ENCODE data around the gene SOX5. TPM values are rescaled to one million over a fixed set of nuclear protein-coding genes. Genes with fewer than 3 reads are reported as not detected.

The SOX5 gene
- total RNA-seq, 1 experiment from 2014 or later = 3.1 TPM

DNA sequence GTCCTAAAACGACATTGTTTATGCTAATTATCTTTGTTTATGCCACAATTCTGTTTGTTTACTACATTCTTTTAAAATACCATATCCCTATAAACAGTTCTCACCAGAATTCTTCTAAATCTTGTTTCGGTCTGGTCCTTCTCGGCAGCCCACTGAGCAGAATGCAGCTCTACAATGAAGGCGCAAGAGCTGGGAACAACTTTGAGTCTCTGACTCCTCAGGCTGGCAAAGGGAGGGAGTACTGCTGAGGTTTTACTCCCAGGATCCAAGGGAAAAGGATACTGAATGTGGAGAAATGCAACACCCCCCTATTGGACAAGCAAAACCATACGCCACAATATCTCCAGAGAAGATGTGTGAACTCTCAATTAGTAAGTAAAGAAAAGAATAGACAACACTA, 5.4 kb downstream of the SOX5 start:
- no peaks in the 10 kb centered on the region for H3K79me2 ChIP-seq (ENCODE audit: insufficient read depth, low read length)
- Mint-ChIP-seq H3K9me3 (no peaks in the 10 kb centered on the region; a peak in 1 of 5 replicates), H3K4me3 (no peak overlapping the region), H3K36me3 (ENCODE audit: insufficient read depth in 1 of 3, low read depth in 3 of 3) (no peaks in the 10 kb centered on the region), H3K27me3 (ENCODE audit: low read depth) (no peaks in the 10 kb centered on the region), H3K27ac (peak overlapping the region in 1 of 3 experiments; percentile 27; a peak in 2 of 7 replicates), H3K4me1 (peaks cover 9 to 10% of the 10 kb centered on the region in 2 experiments)
- H4K5ac ChIP-seq (ENCODE audit: insufficient read length, low read depth, low read length) = no peak overlapping the region
- no peak overlapping the region for H2AK5ac ChIP-seq (ENCODE audit: insufficient read length, low read length)
- no peak overlapping the region for H2BK120ac ChIP-seq (ENCODE audit: low read depth, low read length, poor library complexity, severe bottlenecking)
- H4K8ac ChIP-seq (replicated peaks; ENCODE audit: insufficient read length, low read depth, low read length) = no peak overlapping the region
- WGBS (ENCODE audit: extremely low coverage, insufficient read length, low lambda C conversion rate) = no CpG with 5 or more reads among the region's 5 CpGs
- no peaks in the 10 kb centered on the region for H3K79me1 ChIP-seq (ENCODE audit: insufficient read depth, low read depth, low read length, poor library complexity, severe bottlenecking)
- no peak overlapping the region for H2BK20ac ChIP-seq (ENCODE audit: low read depth, low read length, poor library complexity, severe bottlenecking)
- H3K4me1 ChIP-seq (ENCODE audit: insufficient read depth, low read length) = no peaks in the 10 kb centered on the region
- H3K18ac ChIP-seq (ENCODE audit: insufficient read length, low read depth, low read length) = no peak overlapping the region
- no peak overlapping the region for H3K9ac ChIP-seq (ENCODE audit: extremely low read depth, insufficient read length, low read length)
- TF ChIP-seq, protein P1, sequence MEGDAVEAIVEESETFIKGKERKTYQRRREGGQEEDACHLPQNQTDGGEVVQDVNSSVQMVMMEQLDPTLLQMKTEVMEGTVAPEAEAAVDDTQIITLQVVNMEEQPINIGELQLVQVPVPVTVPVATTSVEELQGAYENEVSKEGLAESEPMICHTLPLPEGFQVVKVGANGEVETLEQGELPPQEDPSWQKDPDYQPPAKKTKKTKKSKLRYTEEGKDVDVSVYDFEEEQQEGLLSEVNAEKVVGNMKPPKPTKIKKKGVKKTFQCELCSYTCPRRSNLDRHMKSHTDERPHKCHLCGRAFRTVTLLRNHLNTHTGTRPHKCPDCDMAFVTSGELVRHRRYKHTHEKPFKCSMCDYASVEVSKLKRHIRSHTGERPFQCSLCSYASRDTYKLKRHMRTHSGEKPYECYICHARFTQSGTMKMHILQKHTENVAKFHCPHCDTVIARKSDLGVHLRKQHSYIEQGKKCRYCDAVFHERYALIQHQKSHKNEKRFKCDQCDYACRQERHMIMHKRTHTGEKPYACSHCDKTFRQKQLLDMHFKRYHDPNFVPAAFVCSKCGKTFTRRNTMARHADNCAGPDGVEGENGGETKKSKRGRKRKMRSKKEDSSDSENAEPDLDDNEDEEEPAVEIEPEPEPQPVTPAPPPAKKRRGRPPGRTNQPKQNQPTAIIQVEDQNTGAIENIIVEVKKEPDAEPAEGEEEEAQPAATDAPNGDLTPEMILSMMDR (conservative IDR thresholded peaks at IDR 0.05) = peak; percentile 17; the same call in 1 of the 3 replicates
- H3K27me3 ChIP-seq (ENCODE audit: insufficient read depth, low read length) = no peaks in the 10 kb centered on the region
- H3K23ac ChIP-seq (ENCODE audit: insufficient read length, low read depth, low read length) = no peak overlapping the region
- no peak overlapping the region for H3K56ac ChIP-seq (ENCODE audit: insufficient read length, low read depth, low read length)
- no peak overlapping the region for H4K91ac ChIP-seq (ENCODE audit: insufficient read length, low read depth, low read length)
- H3K23me2 ChIP-seq (ENCODE audit: insufficient read length, low read depth, low read length, poor library complexity, severe bottlenecking) = no peaks in the 10 kb centered on the region
- no peak overlapping the region for H3K14ac ChIP-seq (ENCODE audit: insufficient read depth, low read length)
- no peak overlapping the region for H2BK12ac ChIP-seq (ENCODE audit: insufficient read length, low read depth, low read length)
- no peak overlapping the region for H3T11ph ChIP-seq (ENCODE audit: low read length)
- H2BK15ac ChIP-seq (ENCODE audit: low read depth, low read length) = no peak overlapping the region
- no peaks in the 10 kb centered on the region for H4K20me1 ChIP-seq (ENCODE audit: control insufficient read depth, insufficient read depth, insufficient read length)
- no peak overlapping the region for H3K4me2 ChIP-seq (ENCODE audit: insufficient read depth, insufficient read length, low read length)
- no peak overlapping the region for H3K4ac ChIP-seq (ENCODE audit: low read depth, low read length)
- no peak overlapping the region for H3K27ac ChIP-seq (ENCODE audit: insufficient read length, low read depth, low read length)
- DNase-seq = no peak
- no peaks in the 10 kb centered on the region for H3K9me3 ChIP-seq (ENCODE audit: control insufficient read depth, low read depth, low read length)
- no peak overlapping the region for H2AFZ ChIP-seq (ENCODE audit: low read length)
- H2BK5ac ChIP-seq (ENCODE audit: insufficient read length, low read length) = no peak overlapping the region

Measured in H9 (cell line).